Lung microvascular endothelial cell (primary cell): ENCODE results near the gene DHX58. TPM values are rescaled to one million over a fixed set of nuclear protein-coding genes. Genes with fewer than 3 reads are reported as not detected.

Source experiments
- DNase-seq, 2 donors: peaks; one replicate each; pipeline versions ENCODE4 v3.0.0 to v3.0.0-alpha.2; 2010; ENCODE audit warnings: low read depth in 2 of 2
- total RNA-seq: library from RNA; depleted of rRNA; stranded (reverse); fragments of >200 nt; gene quantifications from 2 replicates; pipeline ENCODE4 v1.2.1, GENCODE V29; 2014

DHX58 gene
- total RNA-seq, 1 donor from 2014 or later: 2.0 TPM

- no peak for DNase-seq
Observed at GRCh38 chr17:42130310-42130936, 17.9 kb upstream of the DHX58 start.

- DNase-seq: peak in 1 of 2 donors; percentile 56
Observed at GRCh38 chr17:42129109-42129837, 16.8 kb upstream of the DHX58 start.

GRCh38 chr17:42127414-42127813 lies 14.9 kb upstream of the DHX58 start:
- DNase-seq: no peak

GRCh38 chr17:42126836-42127235 lies 14.3 kb upstream of the DHX58 start:
- DNase-seq: no peak

GRCh38 chr17:42125565-42125964 lies 13.1 kb upstream of the DHX58 start:
- DNase-seq: no peak

GRCh38 chr17:42124256-42124655 lies 11.7 kb upstream of the DHX58 start:
- DNase-seq: no peak

GRCh38 chr17:42122371-42123303 lies 10.1 kb upstream of the DHX58 start, which contains the start of gene HSPB9:
Gene HSPB9, plus strand, starts transcription at chr17:42122804. Its CDS starts 47 bp downstream, at chr17:42122851.
- DNase-seq: no peak

GRCh38 chr17:42120770-42121769 lies 8.6 kb upstream of the DHX58 start, which contains the start of gene KAT2A:
Gene KAT2A, minus strand, starts transcription at chr17:42121367. Its CDS starts 63 bp downstream, at chr17:42121304.
- DNase-seq: peak; percentile 78 to 84

- no peak for DNase-seq
Observed at GRCh38 chr17:42120161-42120769, 7.8 kb upstream of the DHX58 start.

GRCh38 chr17:42119301-42119700 lies 6.8 kb upstream of the DHX58 start:
- DNase-seq: no peak

- peak; percentile 60 to 72 for DNase-seq
Observed at GRCh38 chr17:42118545-42118944, 6.0 kb upstream of the DHX58 start.

- no peak for DNase-seq
Observed at GRCh38 chr17:42118126-42118510, 5.6 kb upstream of the DHX58 start.

GRCh38 chr17:42117397-42118125 lies 5.0 kb upstream of the DHX58 start:
- no peak for DNase-seq

- peak; percentile 83 to 86 for DNase-seq
Observed at GRCh38 chr17:42116705-42117396, 4.3 kb upstream of the DHX58 start.

- DNase-seq: no peak
Observed at GRCh38 chr17:42114118-42114517, 1.6 kb upstream of the DHX58 start.

GRCh38 chr17:42113293-42114069 lies 967 bp upstream of the DHX58 start:
- DNase-seq: no peak

- DNase-seq: peak in 1 of 2 donors; percentile 66
Observed at GRCh38 chr17:42111871-42112551, 503 bp downstream of the DHX58 start.

- DNase-seq: no peak
Observed at GRCh38 chr17:42111265-42111636, 1.3 kb downstream of the DHX58 start.
